ENCODE measurements around the gene ECPAS. TPM values are rescaled to one million over a fixed set of nuclear protein-coding genes. Genes with fewer than 3 reads are reported as not detected.

The ECPAS gene
- total RNA-seq, 2 donors from 2014 or later, result 87.8 to 103 TPM

GRCh38 chr9:111366978-111367377 lies 117.2 kb downstream of the ECPAS start:
- intact Hi-C loops (cut with DNase I), result no loop called here

GRCh38 chr9:111362526-111362925 lies 121.7 kb downstream of the ECPAS start:
- 75% methylated on average over 5 of the region's 5 CpGs for WGBS
- intact Hi-C loops (cut with DNase I), result no loop called here
- Histone ChIP-seq H3K36me3 (peaks cover 0 to 5% of the 10 kb centered on the region in 2 donors), H3K4me1 (replicated peaks) (no peaks in the 10 kb centered on the region), H3K4me3 (no peak overlapping the region), H3K9me3 (no peaks in the 10 kb centered on the region), H3K27me3 (replicated peaks; ENCODE audit: insufficient read depth) (no peaks in the 10 kb centered on the region), H3K27ac (no peak overlapping the region)
- no peak for DNase-seq (ENCODE audit: low spot score)
- TF ChIP-seq POLR2AphosphoS5 (IDR thresholded peaks at IDR 0.05) (no peak), POLR2A (IDR thresholded peaks at IDR 0.05) (no peak)
- TF ChIP-seq, protein P1, sequence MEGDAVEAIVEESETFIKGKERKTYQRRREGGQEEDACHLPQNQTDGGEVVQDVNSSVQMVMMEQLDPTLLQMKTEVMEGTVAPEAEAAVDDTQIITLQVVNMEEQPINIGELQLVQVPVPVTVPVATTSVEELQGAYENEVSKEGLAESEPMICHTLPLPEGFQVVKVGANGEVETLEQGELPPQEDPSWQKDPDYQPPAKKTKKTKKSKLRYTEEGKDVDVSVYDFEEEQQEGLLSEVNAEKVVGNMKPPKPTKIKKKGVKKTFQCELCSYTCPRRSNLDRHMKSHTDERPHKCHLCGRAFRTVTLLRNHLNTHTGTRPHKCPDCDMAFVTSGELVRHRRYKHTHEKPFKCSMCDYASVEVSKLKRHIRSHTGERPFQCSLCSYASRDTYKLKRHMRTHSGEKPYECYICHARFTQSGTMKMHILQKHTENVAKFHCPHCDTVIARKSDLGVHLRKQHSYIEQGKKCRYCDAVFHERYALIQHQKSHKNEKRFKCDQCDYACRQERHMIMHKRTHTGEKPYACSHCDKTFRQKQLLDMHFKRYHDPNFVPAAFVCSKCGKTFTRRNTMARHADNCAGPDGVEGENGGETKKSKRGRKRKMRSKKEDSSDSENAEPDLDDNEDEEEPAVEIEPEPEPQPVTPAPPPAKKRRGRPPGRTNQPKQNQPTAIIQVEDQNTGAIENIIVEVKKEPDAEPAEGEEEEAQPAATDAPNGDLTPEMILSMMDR (IDR thresholded peaks at IDR 0.05), result no peak

More at GRCh38 chr9:111366978-111367377, 117.2 kb downstream of the ECPAS start:
- peaks cover 8 to 24% of the 10 kb centered on the region in 2 donors for H3K36me3 ChIP-seq
- H3K27ac ChIP-seq, result no peak overlapping the region
- 74% methylated on average over 1 of the region's 1 CpG for WGBS
- TF ChIP-seq, protein P1 (IDR thresholded peaks at IDR 0.05), result no peak
- TF ChIP-seq POLR2AphosphoS5 (IDR thresholded peaks at IDR 0.05), result no peak
- no peak for TF ChIP-seq POLR2A (IDR thresholded peaks at IDR 0.05)
- no peak overlapping the region for H3K4me3 ChIP-seq
- H3K27me3 ChIP-seq (replicated peaks; ENCODE audit: insufficient read depth), result no peaks in the 10 kb centered on the region
- H3K4me1 ChIP-seq (replicated peaks), result no peaks in the 10 kb centered on the region
- no peak for DNase-seq (ENCODE audit: low spot score)
- no peaks in the 10 kb centered on the region for H3K9me3 ChIP-seq

GRCh38 chr9:111360881-111361280 lies 123.3 kb downstream of the ECPAS start:
- no peaks in the 10 kb centered on the region for H3K9me3 ChIP-seq
- 77% methylated on average over 2 of the region's 2 CpGs for WGBS
- intact Hi-C loops (cut with DNase I), result no loop called here
- no peaks in the 10 kb centered on the region for H3K27me3 ChIP-seq (replicated peaks; ENCODE audit: insufficient read depth)
- no peaks in the 10 kb centered on the region for H3K4me1 ChIP-seq (replicated peaks)
- no peak overlapping the region for H3K4me3 ChIP-seq
- no peak for DNase-seq (ENCODE audit: low spot score)
- TF ChIP-seq, protein P1 (IDR thresholded peaks at IDR 0.05), result no peak
- TF ChIP-seq POLR2A (IDR thresholded peaks at IDR 0.05) (no peak), POLR2AphosphoS5 (IDR thresholded peaks at IDR 0.05) (no peak)
- peaks cover 0 to 5% of the 10 kb centered on the region in 2 donors for H3K36me3 ChIP-seq
- no peak overlapping the region for H3K27ac ChIP-seq

GRCh38 chr9:111356481-111357244 lies 127.5 kb downstream of the ECPAS start:
- no peak overlapping the region for H3K27ac ChIP-seq
- intact Hi-C loops (cut with DNase I), result no loop called here

More at GRCh38 chr9:111356481-111357244, 127.5 kb downstream of the ECPAS start:
- Histone ChIP-seq H3K4me1 (replicated peaks) (no peaks in the 10 kb centered on the region), H3K9me3 (no peaks in the 10 kb centered on the region), H3K36me3 (no peaks in the 10 kb centered on the region), H3K4me3 (no peak overlapping the region), H3K27me3 (replicated peaks; ENCODE audit: insufficient read depth) (no peaks in the 10 kb centered on the region)
- DNase-seq (ENCODE audit: low spot score), result no peak
- WGBS, result 59% methylated on average over 11 of the region's 11 CpGs
- TF ChIP-seq, protein P1 (IDR thresholded peaks at IDR 0.05), result no peak
- TF ChIP-seq POLR2A (IDR thresholded peaks at IDR 0.05) (no peak), POLR2AphosphoS5 (IDR thresholded peaks at IDR 0.05) (no peak)
